Activated naive CD4-positive, alpha-beta T cell treated with anti-CD3 and anti-CD28 coated beads for 36 hours (primary cell): ENCODE measurements around the gene FARS2. TPM values are rescaled to one million over a fixed set of nuclear protein-coding genes. Genes with fewer than 3 reads are reported as not detected.
A peak's percentile ranks its signal among the peaks of the same experiment; 100 is the strongest.
"Not testable (repeated sequence)": the region's sequence is repeated elsewhere in the genome, so short reads cannot be mapped to it uniquely, and the experiment has no call there.

Source experiments
- CTCF ChIA-PET: fragments of 350-600 bp; sonication (Branson Sonifier 250); formaldehyde crosslinking; loops from one replicate; lab custom pipeline; 2021; ENCODE audit warnings: antibody characterized with exemption; lab: Charles Lee
- DNase-seq: peaks from one replicate; pipeline ENCODE4 v3.0.0-alpha.2; 2020
- H3K27ac Mint-ChIP-seq: one replicate; pipeline ENCODE4 v1.8.0; 2021; ENCODE audit warnings: mild to moderate bottlenecking, mixed read lengths
- H3K27me3 Mint-ChIP-seq: one replicate; pipeline ENCODE4 v1.8.0; 2021; ENCODE audit warnings: low read depth, mixed read lengths
- H3K36me3 Mint-ChIP-seq: one replicate; pipeline ENCODE4 v1.8.0; 2021; ENCODE audit warnings: low read depth, mixed read lengths
- H3K4me1 Mint-ChIP-seq: one replicate; pipeline ENCODE4 v1.8.0; 2021; ENCODE audit warnings: low read depth, mixed read lengths
- H3K4me3 Mint-ChIP-seq: one replicate; pipeline ENCODE4 v1.8.0; 2021; ENCODE audit warnings: mild to moderate bottlenecking, moderate library complexity, mixed read lengths
- H3K9me3 Mint-ChIP-seq: one replicate; pipeline ENCODE4 v1.8.0; 2021; ENCODE audit warnings: mixed read lengths
- intact Hi-C: fragments of 100-400 bp; cut with micrococcal nuclease; formaldehyde crosslinking; loops from one replicate; pipeline ENCODE4 v1.15.1; 2023
- total RNA-seq, 2 experiments: library from RNA; stranded (reverse); gene quantifications; one replicate each; pipeline ENCODE4 v1.2.3, GENCODE V29; 2021

Gene FARS2
- total RNA-seq, 2 experiments from 2014 or later = 15.4 to 15.8 TPM

DNA sequence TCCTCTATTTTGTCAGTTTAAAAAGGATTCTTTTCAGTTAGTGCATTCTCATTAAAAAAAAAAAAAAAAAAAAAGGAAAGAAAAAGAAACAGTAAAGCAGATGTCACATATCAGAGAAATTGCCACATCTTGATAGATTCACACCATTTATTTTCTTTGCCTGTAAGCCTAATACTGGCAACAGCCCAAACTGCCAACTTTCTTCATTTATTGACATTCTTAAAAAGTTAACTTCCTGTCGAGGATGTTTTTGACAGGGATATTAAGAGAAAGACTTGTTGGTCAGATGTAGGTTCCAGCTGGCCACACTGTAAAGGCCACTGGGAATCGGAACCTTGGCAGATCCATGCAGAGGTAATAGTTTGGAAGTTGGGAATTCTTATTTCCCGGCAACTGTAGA lies 412.8 kb downstream of the FARS2 start:
- no peak for DNase-seq
- H3K27ac Mint-ChIP-seq = no peak overlapping the region
- peaks cover 38% of the 10 kb centered on the region for H3K4me1 Mint-ChIP-seq
- no peaks in the 10 kb centered on the region for H3K9me3 Mint-ChIP-seq
- H3K27me3 Mint-ChIP-seq = no peaks in the 10 kb centered on the region
- H3K4me3 Mint-ChIP-seq = no peak overlapping the region
- CTCF ChIA-PET = no interaction called here
- intact Hi-C loops = no loop called here
- H3K36me3 Mint-ChIP-seq = peaks cover 4% of the 10 kb centered on the region

DNA sequence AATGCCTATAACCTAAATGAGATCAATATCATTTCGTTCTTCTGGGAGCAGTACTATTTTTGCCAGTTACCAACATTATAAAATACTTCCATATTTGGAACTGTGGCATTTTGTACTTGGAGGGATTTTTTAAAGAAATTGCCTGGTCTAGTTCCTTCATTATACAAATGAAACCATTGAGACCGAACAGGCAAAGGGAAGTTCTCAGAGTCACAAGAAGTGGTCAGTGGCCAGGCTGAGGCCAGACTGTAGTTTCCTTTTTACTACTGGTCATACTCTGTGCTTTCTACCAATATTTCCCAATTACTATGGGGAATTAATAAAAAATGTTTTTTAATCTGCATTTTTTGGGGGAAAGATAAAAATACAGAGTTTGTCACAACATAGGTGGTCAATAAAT lies 413.4 kb downstream of the FARS2 start:
- H3K9me3 Mint-ChIP-seq = no peaks in the 10 kb centered on the region
- peaks cover 4% of the 10 kb centered on the region for H3K36me3 Mint-ChIP-seq
- CTCF ChIA-PET = no interaction called here
- DNase-seq = no peak
- intact Hi-C loops = no loop called here
- H3K27ac Mint-ChIP-seq = no peak overlapping the region
- H3K27me3 Mint-ChIP-seq = no peaks in the 10 kb centered on the region
- no peak overlapping the region for H3K4me3 Mint-ChIP-seq
- H3K4me1 Mint-ChIP-seq = peaks cover 39% of the 10 kb centered on the region

DNA sequence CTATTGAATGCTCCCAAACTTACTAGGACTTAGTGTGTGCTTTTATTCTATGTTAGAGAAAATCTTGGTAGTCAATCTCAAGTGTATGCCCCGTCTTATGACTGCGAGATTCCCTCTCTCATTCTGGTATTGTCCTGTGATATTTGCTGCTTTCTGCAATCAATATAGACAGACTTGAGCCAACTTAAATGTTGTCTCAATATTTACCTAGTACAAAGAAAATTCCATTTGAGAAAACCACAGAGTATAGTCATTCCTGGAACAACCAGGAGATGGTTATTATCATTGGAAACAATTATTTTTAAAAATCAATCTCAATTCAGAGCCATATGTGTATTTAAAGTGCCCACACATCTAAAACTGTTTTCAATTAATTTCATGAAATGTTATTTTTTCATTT lies 415.4 kb downstream of the FARS2 start:
- H3K27me3 Mint-ChIP-seq = no peaks in the 10 kb centered on the region
- H3K4me3 Mint-ChIP-seq = no peak overlapping the region
- intact Hi-C loops = no loop called here
- peaks cover 33% of the 10 kb centered on the region for H3K4me1 Mint-ChIP-seq
- no peaks in the 10 kb centered on the region for H3K9me3 Mint-ChIP-seq
- peaks cover 2% of the 10 kb centered on the region for H3K36me3 Mint-ChIP-seq
- no peak overlapping the region for H3K27ac Mint-ChIP-seq
- CTCF ChIA-PET = no interaction called here
- DNase-seq = no peak

DNA sequence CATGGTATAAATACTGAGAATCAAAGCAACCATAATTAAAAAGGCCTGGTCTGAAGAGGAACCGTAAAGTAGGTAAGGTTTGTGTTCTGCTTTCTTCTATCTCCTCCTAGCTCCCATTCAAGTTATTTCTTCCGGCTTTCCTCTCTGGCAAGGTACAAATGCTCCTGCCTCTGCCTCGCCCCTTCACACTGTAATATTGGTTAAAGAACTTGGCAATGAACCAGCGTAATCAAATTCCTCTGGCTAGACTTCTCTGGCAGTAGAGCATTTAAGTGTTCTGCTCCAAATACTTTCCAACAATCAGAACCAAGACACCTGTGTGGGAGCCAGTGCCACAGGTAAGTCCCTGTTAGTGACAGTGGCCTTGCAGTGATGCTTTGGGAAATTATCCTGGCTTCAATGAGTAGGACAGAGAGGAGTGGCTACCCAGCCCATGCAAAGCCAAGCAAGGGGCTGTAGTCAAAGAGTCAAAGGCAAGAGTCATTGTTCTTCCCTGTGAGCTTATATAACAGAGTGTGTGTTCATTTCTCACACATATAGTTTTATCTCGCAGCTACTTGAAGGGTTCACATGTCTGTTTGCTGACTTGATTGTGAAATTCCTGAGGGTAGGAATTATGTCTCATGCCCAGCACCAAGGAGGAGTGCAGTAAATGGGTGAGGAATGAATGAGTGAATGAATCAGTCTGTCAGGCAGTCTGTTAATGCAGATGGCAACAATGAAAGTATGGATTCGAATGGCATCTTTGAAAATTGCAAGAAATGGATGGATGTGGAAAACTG lies 416.1 kb downstream of the FARS2 start:
- no peak overlapping the region for H3K27ac Mint-ChIP-seq
- CTCF ChIA-PET = no interaction called here
- no peaks in the 10 kb centered on the region for H3K9me3 Mint-ChIP-seq
- H3K4me1 Mint-ChIP-seq = peaks cover 29% of the 10 kb centered on the region
- intact Hi-C loops = no loop called here
- H3K27me3 Mint-ChIP-seq = no peaks in the 10 kb centered on the region
- peaks cover 2% of the 10 kb centered on the region for H3K36me3 Mint-ChIP-seq
- no peak for DNase-seq
- H3K4me3 Mint-ChIP-seq = no peak overlapping the region

DNA sequence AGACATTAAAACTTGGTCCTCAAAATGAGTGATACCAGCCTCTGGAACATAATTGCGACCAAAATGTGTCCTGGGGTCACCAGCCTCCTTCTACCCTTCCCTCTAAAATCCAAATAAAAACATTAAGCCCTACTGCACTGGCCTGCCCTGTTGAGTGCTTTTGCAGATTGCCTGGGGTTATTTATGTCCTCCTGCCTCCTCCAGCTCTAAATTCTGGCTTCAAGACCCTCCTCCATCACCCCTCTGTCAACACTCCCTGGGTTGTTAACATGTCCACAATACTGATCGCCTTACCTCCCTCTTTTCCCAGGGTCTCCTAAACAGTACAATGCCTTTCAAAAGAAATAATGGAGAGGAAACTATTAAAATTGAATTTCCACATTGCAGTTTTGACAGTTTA lies 418.0 kb downstream of the FARS2 start:
- Mint-ChIP-seq H3K27me3 (no peaks in the 10 kb centered on the region), H3K4me3 (no peak overlapping the region), H3K36me3 (peaks cover 8% of the 10 kb centered on the region), H3K9me3 (peaks cover 8% of the 10 kb centered on the region), H3K27ac (no peak overlapping the region), H3K4me1 (peaks cover 23% of the 10 kb centered on the region)
- intact Hi-C loops = no loop called here
- no peak for DNase-seq
- CTCF ChIA-PET = interaction anchor here (1.0 kb wide), 1 partner anchor 8 kb away, joined by 3 read pairs; no protein-coding TSS in a partner anchor

DNA sequence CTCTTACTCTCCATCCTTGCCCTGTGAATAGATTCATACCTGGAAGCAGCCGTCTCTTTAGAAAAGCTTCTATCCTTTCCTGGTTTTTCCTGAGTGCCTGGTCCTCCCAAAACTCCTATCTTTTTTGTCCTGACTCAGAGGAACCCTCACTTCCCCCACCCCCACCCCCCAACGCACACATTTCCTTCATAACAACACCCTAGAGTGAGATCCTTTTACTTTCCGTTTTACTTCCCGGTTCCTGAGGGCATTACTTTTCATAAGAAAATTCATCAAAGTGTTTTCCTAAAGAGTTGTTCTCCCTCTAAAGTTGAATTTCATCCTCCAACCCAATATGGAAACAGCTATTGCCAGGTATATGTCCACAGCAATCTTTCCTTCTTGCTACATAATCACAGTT lies 418.4 kb downstream of the FARS2 start:
- Mint-ChIP-seq H3K4me3 (no peak overlapping the region), H3K36me3 (peaks cover 8% of the 10 kb centered on the region), H3K27ac (no peak overlapping the region), H3K9me3 (peaks cover 8% of the 10 kb centered on the region), H3K4me1 (peaks cover 23% of the 10 kb centered on the region), H3K27me3 (no peaks in the 10 kb centered on the region)
- no peak for DNase-seq
- CTCF ChIA-PET = interaction anchor here (1.0 kb wide), 1 partner anchor 8 kb away, joined by 3 read pairs; no protein-coding TSS in a partner anchor
- intact Hi-C loops = no loop called here

DNA sequence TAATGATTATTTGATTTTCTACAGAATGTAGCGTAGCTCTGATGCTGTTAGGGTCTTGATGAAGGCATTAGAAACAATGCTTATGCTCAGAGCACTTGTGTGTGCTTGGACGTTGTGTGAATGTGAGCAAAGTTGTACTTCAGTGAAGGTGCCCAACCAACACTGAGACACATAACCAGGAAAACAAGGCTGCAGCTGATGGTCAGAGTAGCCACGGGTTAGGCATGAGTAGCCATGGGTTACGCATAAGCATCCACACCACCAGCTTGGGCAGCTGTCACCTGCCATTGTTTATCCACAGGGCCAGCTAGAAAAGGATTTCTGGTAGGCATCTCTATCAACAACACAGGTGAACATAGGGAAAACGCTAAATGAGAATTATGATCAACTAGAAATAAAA lies 418.8 kb downstream of the FARS2 start:
- H3K9me3 Mint-ChIP-seq = peaks cover 8% of the 10 kb centered on the region
- peaks cover 23% of the 10 kb centered on the region for H3K4me1 Mint-ChIP-seq
- H3K36me3 Mint-ChIP-seq = peaks cover 8% of the 10 kb centered on the region
- CTCF ChIA-PET = interaction anchor here (1.0 kb wide), 1 partner anchor 9 kb away, joined by 3 read pairs; no protein-coding TSS in a partner anchor
- H3K27me3 Mint-ChIP-seq = no peaks in the 10 kb centered on the region
- no peak overlapping the region for H3K27ac Mint-ChIP-seq
- intact Hi-C loops = no loop called here
- DNase-seq = no peak
- no peak overlapping the region for H3K4me3 Mint-ChIP-seq

DNA sequence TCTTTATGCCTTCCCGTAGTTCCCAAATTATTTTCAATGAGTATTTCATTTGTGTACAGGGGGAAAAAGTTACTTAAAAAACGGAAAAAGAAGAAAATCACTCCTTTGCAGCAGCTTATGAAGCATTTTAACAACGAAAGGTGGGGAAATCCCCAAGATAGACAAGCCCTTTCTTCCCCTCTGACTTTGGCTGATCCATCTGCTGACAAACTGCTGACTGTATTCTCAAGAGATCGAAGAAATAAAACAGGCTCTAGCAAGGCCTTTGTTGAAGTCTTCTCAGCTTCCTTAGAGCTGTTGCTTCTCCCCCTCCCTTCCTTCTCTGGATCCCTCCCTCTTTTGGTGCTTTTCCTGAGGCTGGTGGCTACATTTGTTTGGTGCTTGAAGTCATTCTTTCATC lies 420.2 kb downstream of the FARS2 start:
- peaks cover 11% of the 10 kb centered on the region for H3K9me3 Mint-ChIP-seq
- no peak overlapping the region for H3K4me3 Mint-ChIP-seq
- CTCF ChIA-PET = interaction anchor here (0.8 to 1.4 kb wide), 2 partner anchors 10 to 13 kb away, joined by 3 read pairs; no protein-coding TSS in a partner anchor
- intact Hi-C loops = no loop called here
- no peak overlapping the region for H3K27ac Mint-ChIP-seq
- peaks cover 11% of the 10 kb centered on the region for H3K36me3 Mint-ChIP-seq
- H3K4me1 Mint-ChIP-seq = peaks cover 23% of the 10 kb centered on the region
- DNase-seq = peak; percentile 28
- H3K27me3 Mint-ChIP-seq = no peaks in the 10 kb centered on the region

DNA sequence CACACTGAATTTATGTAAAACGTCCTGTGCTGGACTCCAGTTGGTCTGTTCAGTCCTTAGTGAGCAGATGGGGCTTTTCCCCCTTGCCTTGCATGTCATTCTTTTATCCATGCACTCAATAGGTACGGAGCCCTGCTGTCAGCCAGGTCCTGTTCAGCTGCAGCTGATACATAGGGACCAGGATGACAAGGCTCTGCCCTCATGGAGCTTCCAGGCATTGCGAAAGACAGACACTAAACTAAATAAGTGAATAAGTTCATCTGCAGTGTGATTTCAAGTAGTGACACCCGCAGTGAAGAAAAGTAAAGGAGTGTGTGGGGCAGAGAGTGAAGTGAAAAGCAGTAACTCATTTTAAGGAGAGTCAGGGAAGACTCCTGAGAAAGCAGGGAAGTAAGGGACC lies 421.2 kb downstream of the FARS2 start:
- CTCF ChIA-PET = interaction anchor here (1.4 kb wide), 1 partner anchor 12 kb away, joined by 3 read pairs; no protein-coding TSS in a partner anchor
- H3K27ac Mint-ChIP-seq = no peak overlapping the region
- no peaks in the 10 kb centered on the region for H3K27me3 Mint-ChIP-seq
- no peak overlapping the region for H3K4me3 Mint-ChIP-seq
- intact Hi-C loops = no loop called here
- H3K4me1 Mint-ChIP-seq = peaks cover 23% of the 10 kb centered on the region
- H3K9me3 Mint-ChIP-seq = peaks cover 11% of the 10 kb centered on the region
- peaks cover 11% of the 10 kb centered on the region for H3K36me3 Mint-ChIP-seq
- DNase-seq = no peak

DNA sequence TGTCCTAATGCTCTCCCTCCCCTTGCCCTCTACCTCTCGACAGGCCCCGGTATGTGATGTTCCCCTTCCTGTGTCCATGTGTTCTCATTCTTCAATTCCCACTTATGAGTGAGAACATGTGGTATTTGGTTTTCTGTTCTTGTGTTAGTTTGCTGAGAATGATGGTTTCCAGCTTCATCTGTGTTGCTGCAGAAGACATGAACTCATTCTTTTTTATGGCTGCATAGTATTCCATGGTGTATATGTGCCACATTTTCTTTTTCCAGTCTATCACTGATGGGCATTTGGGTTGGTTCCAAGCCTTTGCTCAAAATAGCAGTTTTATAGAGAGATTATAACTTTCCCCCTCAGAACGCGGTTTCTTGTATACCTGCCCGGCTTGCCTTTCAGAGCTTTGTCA lies 422.4 kb downstream of the FARS2 start:
- CTCF ChIA-PET, H3K4me3 Mint-ChIP-seq, H3K27me3 Mint-ChIP-seq, intact Hi-C loops, DNase-seq, H3K27ac Mint-ChIP-seq: not testable (repeated sequence)
- peaks cover 20% of the 10 kb centered on the region for H3K4me1 Mint-ChIP-seq
- H3K9me3 Mint-ChIP-seq = peaks cover 11% of the 10 kb centered on the region
- H3K36me3 Mint-ChIP-seq = peaks cover 11% of the 10 kb centered on the region

DNA sequence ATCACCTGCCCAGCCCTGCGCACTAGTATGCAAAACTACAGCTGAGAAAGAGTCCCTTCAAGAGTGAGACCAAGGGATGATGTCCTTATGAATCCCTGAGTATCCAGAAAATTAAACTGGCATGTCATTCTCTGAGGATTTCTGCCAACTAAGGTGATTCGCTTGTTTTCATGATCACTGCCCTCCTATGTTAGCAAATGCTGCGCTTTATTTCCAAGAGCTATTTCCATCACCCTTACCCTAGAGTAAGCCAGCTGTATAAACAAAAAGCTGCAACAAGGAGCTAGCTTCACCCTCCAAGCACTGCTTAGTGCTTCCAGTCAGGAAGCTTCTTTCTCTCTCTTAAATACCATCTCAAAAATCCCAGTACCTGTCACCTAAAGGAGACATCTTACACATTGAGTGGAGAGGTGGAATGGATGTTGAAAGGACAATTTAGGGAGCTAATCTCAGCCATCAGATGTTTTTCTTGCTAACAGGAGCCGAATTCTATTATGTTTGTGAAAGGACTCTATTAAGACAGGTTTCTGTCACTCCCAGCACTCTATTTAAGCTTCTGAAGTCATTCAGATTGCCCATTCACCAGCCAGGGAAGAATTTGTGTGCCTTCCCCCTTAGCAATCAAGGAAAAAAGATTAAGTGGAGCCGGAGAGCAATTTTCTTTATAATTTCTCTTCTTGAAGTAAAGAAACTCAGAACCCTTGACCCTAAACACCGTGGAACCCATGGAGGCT lies 423.2 kb downstream of the FARS2 start:
- Mint-ChIP-seq H3K9me3 (peaks cover 11% of the 10 kb centered on the region), H3K4me1 (peaks cover 17% of the 10 kb centered on the region), H3K36me3 (peaks cover 11% of the 10 kb centered on the region), H3K4me3 (no peak overlapping the region), H3K27me3 (no peaks in the 10 kb centered on the region), H3K27ac (no peak overlapping the region)
- CTCF ChIA-PET = no interaction called here
- intact Hi-C loops = no loop called here
- no peak for DNase-seq

DNA sequence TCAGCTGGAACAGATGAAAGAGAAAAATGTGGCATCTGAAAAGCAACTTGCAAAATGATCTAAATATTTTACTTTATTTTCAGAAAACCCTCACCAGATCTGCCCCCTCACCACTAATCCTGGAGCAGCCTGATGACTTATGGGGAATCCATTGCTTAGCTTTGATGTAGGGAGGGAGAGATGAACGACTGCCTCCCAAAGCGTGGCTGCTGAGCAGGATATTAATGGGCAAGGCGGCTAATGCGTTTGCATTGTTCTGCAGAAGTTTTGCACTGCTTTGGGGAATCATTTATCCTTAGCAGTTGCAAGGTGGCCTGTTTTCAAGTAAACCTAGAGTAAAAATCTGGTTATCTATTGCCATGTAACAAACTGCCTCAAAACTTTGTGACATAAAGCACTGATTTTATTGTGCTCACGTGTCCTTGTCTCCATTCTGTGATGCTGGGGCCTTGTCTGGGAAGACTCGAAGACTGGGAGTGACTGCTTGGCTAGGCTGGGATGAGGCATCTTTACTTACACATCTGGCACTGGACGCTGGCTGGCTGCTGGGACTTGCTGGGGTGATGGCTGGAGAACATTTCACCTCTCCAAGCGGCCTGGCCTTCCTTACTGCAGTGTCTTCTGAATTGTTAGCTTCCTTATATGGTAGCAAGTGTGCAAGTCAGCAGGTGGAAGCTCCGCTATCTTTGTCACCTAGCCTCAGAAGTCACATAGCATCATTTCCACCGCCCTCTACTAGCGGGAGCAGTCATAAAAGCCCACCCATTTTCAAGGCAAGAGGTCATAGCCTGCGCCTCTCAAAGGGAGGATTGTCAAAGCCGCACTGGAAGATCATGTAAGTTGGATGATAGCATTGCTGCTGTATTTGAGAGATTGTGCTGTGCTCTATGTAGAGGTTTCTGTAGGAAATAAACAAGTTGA lies 432.2 kb downstream of the FARS2 start:
- Mint-ChIP-seq H3K4me1 (peaks cover 9% of the 10 kb centered on the region), H3K36me3 (peaks cover 11% of the 10 kb centered on the region), H3K27me3 (no peaks in the 10 kb centered on the region), H3K27ac (no peak overlapping the region), H3K9me3 (peaks cover 12% of the 10 kb centered on the region), H3K4me3 (no peak overlapping the region)
- intact Hi-C loops = no loop called here
- no peak for DNase-seq
- CTCF ChIA-PET = interaction anchor here (1.1 kb wide), 1 partner anchor 12 kb away, joined by 3 read pairs; no protein-coding TSS in a partner anchor
